HCT116 (cell line): ENCODE measurements around the gene LYPD8. TPM values are rescaled to one million over a fixed set of nuclear protein-coding genes. Genes with fewer than 3 reads are reported as not detected.
"Not testable (repeated sequence)": the region's sequence is repeated elsewhere in the genome, so short reads cannot be mapped to it uniquely, and the experiment has no call there.

Experiments used
- ATAC-seq: fragments of 200-7000 bp; cut with Tn5 transposase; 2 replicates; pipeline ENCODE4 v1.9.1; 2020; ENCODE audit warnings: mild to moderate bottlenecking, moderate library complexity
- BruUV-seq: library from RNA; stranded (reverse); fragments of 400-500 nt; replicated peaks from 2 replicates; lab custom pipeline; 2021; lab: Mats Ljungman, UMichigan
- CTCF ChIA-PET: fragments of 300-600 bp; sonication (Branson Sonifier 250); formaldehyde crosslinking; loops from one replicate; lab custom pipeline; 2021; ENCODE audit warnings: antibody characterized with exemption; lab: Charles Lee
- POLR2A ChIA-PET: fragments of 300-600, 350-600 bp; sonication (Branson Sonifier 250); formaldehyde crosslinking; loops from one replicate; lab custom pipeline; 2021; ENCODE audit warnings: antibody characterized with exemption; lab: Charles Lee
- RAD21 ChIA-PET, 2 experiments: fragments of 300-600 bp; sonication (Branson Sonifier 250); formaldehyde crosslinking; loops; one replicate each; lab custom pipeline; 2023; ENCODE audit warnings: low total read pairs in 2 of 2; ENCODE audit not compliant: uncharacterized antibody in 2 of 2, unreplicated experiment in 2 of 2, low non-redundant PET in 1 of 2; lab: Charles Lee
- DNase-seq: peaks from one replicate; pipeline ENCODE4 v3.0.0-alpha.2; 2010; ENCODE audit warnings: low read depth, low spot score
- H2AFZ ChIP-seq: fragments of 200-600 bp; shearing (Covaris generic), sonication (generic); 2 replicates; pipeline ENCODE4 v1.6.1; 2017; ENCODE audit warnings: low read depth, mixed run types, mixed read lengths, antibody characterized with exemption, low read length; ENCODE audit not compliant: poor library complexity, severe bottlenecking
- H3K27ac ChIP-seq: 2 replicates; pipeline ENCODE4 v1.5.1; 2012; ENCODE audit warnings: low read depth, low read length
- H3K27me3 ChIP-seq: fragments of 200-600 bp; sonication (generic); 2 replicates; pipeline ENCODE4 v1.6.1; 2016; ENCODE audit warnings: mixed run types, low read length, mixed read lengths; ENCODE audit not compliant: insufficient read depth
- H3K36me3 ChIP-seq, 2 experiments: fragments of 200-500 bp in 1 of 2; fragments of 200-600 bp in 1 of 2; sonication (Bioruptor generic) in 1 of 2; sonication (generic) in 1 of 2; 2 replicates each; pipeline versions ENCODE4 v1.5.1 to v1.6.1; 2014 to 2016; ENCODE audit warnings: low read length in 2 of 2, inconsistent platforms in 1 of 2, mixed read lengths in 1 of 2, mixed run types in 1 of 2; ENCODE audit not compliant: insufficient read depth in 2 of 2, control insufficient read depth in 1 of 2
- H3K4me1 ChIP-seq, 2 experiments: fragments of 200-600 bp in 1 of 2; sonication (generic) in 1 of 2; 2 replicates each; pipeline versions ENCODE4 v1.5.1 to v1.6.1; 2012 to 2017; ENCODE audit warnings: low read length in 2 of 2, inconsistent platforms in 1 of 2, mild to moderate bottlenecking in 1 of 2, mixed read lengths in 1 of 2, mixed run types in 1 of 2, moderate library complexity in 1 of 2; ENCODE audit not compliant: insufficient read depth in 2 of 2, control insufficient read depth in 1 of 2
- H3K4me2 ChIP-seq: fragments of 200-600 bp; sonication (generic); 2 replicates; pipeline ENCODE4 v1.6.1; 2017; ENCODE audit warnings: mixed run types, low read length, mixed read lengths
- H3K4me3 ChIP-seq, 2 experiments: fragments of 200-600 bp in 1 of 2; sonication (generic) in 1 of 2; replicated peaks in 1 of 2; 2 replicates each; pipeline ENCODE4 v1.5.1; 2011 to 2016; ENCODE audit warnings: low read length in 2 of 2, control low read depth in 1 of 2, low read depth in 1 of 2, mild to moderate bottlenecking in 1 of 2, mixed read lengths in 1 of 2, mixed run types in 1 of 2
- H3K79me2 ChIP-seq: fragments of 200-600 bp; sonication (generic); 2 replicates; pipeline ENCODE4 v1.6.1; 2017; ENCODE audit warnings: mild to moderate bottlenecking, mixed run types, low read length, moderate library complexity, mixed read lengths; ENCODE audit not compliant: insufficient read depth
- H3K9ac ChIP-seq: fragments of 200-600 bp; sonication (generic); 2 replicates; pipeline ENCODE4 v1.6.1; 2016; ENCODE audit warnings: low read length, mixed read lengths
- H3K9me2 ChIP-seq: fragments of 200-600 bp; sonication (generic), shearing (Covaris generic); 2 replicates; pipeline ENCODE4 v1.6.1; 2017; ENCODE audit warnings: mixed run types, mild to moderate bottlenecking, moderate library complexity; ENCODE audit not compliant: insufficient read depth
- H3K9me3 ChIP-seq, 2 experiments: fragments of 200-500 bp in 1 of 2; fragments of 200-600 bp in 1 of 2; sonication (Bioruptor generic) in 1 of 2; sonication (generic) in 1 of 2; 2 replicates each; pipeline ENCODE4 v1.6.1; 2014 to 2017; ENCODE audit warnings: low read length in 2 of 2, mixed read lengths in 2 of 2, inconsistent platforms in 1 of 2, low read depth in 1 of 2, mild to moderate bottlenecking in 1 of 2, mixed run types in 1 of 2, moderate library complexity in 1 of 2; ENCODE audit not compliant: control insufficient read depth in 1 of 2, insufficient read depth in 1 of 2
- H4K20me1 ChIP-seq: fragments of 200-600 bp; sonication (generic), shearing (Covaris generic); 2 replicates; pipeline ENCODE4 v1.6.1; 2017; ENCODE audit warnings: mixed run types, mild to moderate bottlenecking, moderate library complexity; ENCODE audit not compliant: insufficient read depth
- CTCF ChIP-seq, 3 experiments: fragments of 200-600 bp in 1 of 3; sonication (generic) in 1 of 3; IDR thresholded peaks in 2 of 3; conservative IDR thresholded peaks in 1 of 3; 2 replicates each; pipeline ENCODE4 v1.5.1; 2012 to 2017; ENCODE audit warnings: low read depth in 2 of 3, low read length in 2 of 3, antibody characterized with exemption in 1 of 3, borderline replicate concordance in 1 of 3, control low read depth in 1 of 3, mild to moderate bottlenecking in 1 of 3, mixed read lengths in 1 of 3, mixed run types in 1 of 3, moderate library complexity in 1 of 3; ENCODE audit not compliant: insufficient read depth in 1 of 3
- ZBTB33 ChIP-seq: IDR thresholded peaks from 2 replicates; pipeline ENCODE4 v1.6.1; 2011; ENCODE audit warnings: mild to moderate bottlenecking, low read length, moderate library complexity; ENCODE audit not compliant: insufficient replicate concordance; ENCODE audit errors: extremely low read depth
- intact Hi-C: fragments of 100-400 bp; cut with micrococcal nuclease; formaldehyde crosslinking; loops from 2 replicates; pipeline ENCODE4 v1.10.0; 2022
- total RNA-seq: library from RNA; stranded (reverse); gene quantifications from one replicate; pipeline ENCODE4 v1.2.1, GENCODE V29; 2021; ENCODE audit not compliant: unreplicated experiment

The LYPD8 gene
- total RNA-seq, 1 experiment from 2014 or later = not detected

- no peak for TF ChIP-seq CTCF (IDR thresholded peaks at IDR 0.05 in 2 of 3, conservative IDR thresholded peaks at IDR 0.05 in 1 of 3; ENCODE audit: borderline replicate concordance in 1 of 3, insufficient read depth in 1 of 3, low read depth in 2 of 3, low read length in 2 of 3)
- no peak for TF ChIP-seq ZBTB33
- TF ChIP-seq, all 23 proteins: peak for 0
Measured at GRCh38 chr1:248790456-248790855, 34.9 kb upstream of the LYPD8 start (continued).

- H3K27ac ChIP-seq, H3K4me1 ChIP-seq, H3K9me3 ChIP-seq, intact Hi-C loops, ATAC-seq, H3K27me3 ChIP-seq, H3K4me2 ChIP-seq, H3K9me2 ChIP-seq, RAD21 ChIA-PET, CTCF ChIA-PET, H3K4me3 ChIP-seq, H3K36me3 ChIP-seq, H3K79me2 ChIP-seq, BruUV-seq, H3K9ac ChIP-seq, DNase-seq, H2AFZ ChIP-seq, POLR2A ChIA-PET, H4K20me1 ChIP-seq: not testable (repeated sequence)
Measured at GRCh38 chr1:248789337-248789736, 33.8 kb upstream of the LYPD8 start.
